H54 (cell line): ENCODE measurements around the gene BOLA1.
"Not testable (repeated sequence)": the region's sequence is repeated elsewhere in the genome, so short reads cannot be mapped to it uniquely, and the experiment has no call there.

Experiments used
- DNase-seq: peaks from one replicate; pipeline ENCODE4 v3.0.0; 2011; ENCODE audit warnings: low spot score, mixed read lengths; ENCODE audit not compliant: insufficient read length
- FAIRE-seq: peaks from 3 replicates; lab custom pipeline; 2011; peaks lifted over from hg19 to GRCh38; lab: Jason Lieb, UNC
- POLR2A ChIP-seq: IDR thresholded peaks from 2 replicates; pipeline ENCODE4 v1.6.1; 2011; ENCODE audit warnings: low read depth, mild to moderate bottlenecking, low read length

BOLA1 gene, protein sequence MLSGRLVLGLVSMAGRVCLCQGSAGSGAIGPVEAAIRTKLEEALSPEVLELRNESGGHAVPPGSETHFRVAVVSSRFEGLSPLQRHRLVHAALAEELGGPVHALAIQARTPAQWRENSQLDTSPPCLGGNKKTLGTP

DNA sequence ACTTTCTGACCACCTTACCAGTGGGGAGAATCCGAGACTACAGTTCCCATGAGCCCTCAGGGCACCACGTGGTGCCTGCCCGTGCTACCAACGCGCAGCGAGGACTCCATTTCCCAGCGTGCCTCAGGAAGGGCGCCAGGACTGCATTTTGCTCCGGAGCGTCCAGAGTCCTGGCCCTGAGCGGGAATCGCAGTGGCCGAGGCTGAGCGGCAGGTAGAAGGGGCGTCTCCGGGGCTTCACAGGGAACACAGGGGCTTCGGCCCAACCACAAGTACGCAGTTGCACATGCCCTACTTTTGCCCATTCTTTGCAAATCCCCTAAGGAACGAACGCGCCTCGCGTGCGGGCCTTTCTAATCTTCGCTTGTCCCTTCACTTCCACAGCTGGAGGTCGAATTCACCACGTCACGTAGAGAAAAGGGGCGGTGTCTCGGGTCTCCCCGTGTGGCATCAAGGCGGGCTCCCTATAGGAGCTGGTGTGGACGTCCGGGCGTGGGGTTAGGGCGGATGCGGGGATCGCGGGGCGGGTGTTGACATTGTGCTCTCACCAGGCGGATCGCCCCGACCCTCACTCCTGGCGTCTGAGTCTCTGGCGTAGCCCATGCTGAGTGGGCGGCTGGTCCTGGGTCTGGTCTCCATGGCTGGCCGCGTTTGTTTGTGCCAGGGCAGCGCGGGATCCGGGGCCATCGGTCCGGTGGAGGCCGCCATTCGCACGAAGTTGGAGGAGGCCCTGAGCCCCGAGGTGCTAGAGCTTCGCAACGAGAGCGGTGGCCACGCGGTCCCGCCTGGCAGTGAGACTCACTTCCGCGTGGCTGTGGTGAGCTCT lies at the start of gene BOLA1:
BOLA1 (plus strand) TSS at position 109 of the 825 bp plus-strand sequence; CDS start at position 601, 492 bp downstream.
- no peak for FAIRE-seq
- TF ChIP-seq POLR2A, result peak; percentile 70
- DNase-seq, result peak; percentile 61

DNA sequence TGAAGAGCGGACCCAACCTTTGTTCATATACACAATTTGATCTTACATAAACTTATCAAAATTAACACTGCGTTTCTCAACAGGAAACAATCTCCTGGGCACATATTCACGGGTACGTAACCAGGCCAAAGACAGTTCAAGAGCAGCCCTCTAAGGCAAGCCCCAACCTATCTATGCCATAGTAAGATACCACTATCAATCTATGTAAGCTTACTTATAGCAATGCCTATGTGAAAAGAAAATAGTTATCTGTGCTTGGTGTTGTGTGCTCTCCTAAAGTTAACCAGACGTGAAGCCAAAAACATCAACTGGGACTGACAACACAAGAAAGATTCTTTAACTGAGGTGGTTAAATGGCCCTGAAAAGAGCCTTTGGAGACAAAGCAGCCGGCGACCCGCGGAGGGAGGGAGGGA lies 49.4 kb upstream of the BOLA1 start:
- FAIRE-seq (no peak), DNase-seq (no peak)
- no peak for TF ChIP-seq POLR2A

DNA sequence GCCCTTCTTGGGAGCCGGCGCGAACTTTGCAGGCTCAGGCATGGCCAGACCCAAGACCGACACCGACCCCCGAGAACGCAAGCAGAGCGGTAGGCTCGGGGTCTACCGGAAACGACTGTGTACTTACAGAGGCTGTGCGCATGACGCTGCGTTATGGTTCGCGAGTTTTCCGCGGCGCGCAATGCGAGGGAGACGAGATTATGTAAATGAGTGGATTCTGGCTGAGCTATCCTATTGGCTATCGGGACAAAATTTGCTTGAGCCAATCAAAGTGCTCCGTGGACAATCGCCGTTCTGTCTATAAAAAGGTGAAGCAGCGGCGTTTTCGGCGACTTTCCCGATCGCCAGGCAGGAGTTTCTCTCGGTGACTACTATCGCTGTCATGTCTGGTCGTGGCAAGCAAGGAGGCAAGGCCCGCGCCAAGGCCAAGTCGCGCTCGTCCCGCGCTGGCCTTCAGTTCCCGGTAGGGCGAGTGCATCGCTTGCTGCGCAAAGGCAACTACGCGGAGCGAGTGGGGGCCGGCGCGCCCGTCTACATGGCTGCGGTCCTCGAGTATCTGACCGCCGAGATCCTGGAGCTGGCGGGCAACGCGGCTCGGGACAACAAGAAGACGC lies 48.5 kb upstream of the BOLA1 start:
- FAIRE-seq, result peak; percentile 85
- not testable (repeated sequence) for DNase-seq

DNA sequence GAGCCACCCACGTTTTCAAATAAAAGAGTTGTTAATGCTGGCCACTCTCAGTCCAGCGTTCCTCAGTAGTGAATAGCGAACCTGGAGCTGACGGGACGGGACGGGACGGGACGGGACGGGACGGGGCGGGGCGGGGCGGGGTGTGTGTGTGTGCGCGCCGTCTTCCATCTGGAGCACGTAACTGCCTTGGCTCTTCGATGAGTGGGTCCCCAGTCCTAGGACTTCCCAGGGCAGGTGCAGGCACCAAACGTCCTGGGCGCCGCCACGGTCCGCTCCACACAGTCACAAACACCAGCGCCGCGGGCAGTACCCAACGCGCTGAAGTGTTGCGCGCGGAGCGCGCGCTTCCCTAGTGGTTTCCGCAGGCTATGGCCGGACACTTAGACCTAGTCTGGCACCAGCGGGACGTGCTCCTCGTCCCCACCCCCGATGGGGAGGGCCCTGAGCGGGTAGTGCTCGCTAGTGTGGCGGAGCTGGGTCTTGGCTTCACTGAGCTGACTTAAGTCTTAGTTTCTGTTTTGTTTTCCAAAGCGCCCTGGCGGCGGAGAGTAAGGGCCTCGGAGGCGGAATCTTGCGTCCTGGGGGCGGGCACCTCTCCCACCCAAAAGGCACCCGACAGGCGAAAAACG lies 47.7 kb upstream of the BOLA1 start:
- FAIRE-seq, DNase-seq: not testable (repeated sequence)

DNA sequence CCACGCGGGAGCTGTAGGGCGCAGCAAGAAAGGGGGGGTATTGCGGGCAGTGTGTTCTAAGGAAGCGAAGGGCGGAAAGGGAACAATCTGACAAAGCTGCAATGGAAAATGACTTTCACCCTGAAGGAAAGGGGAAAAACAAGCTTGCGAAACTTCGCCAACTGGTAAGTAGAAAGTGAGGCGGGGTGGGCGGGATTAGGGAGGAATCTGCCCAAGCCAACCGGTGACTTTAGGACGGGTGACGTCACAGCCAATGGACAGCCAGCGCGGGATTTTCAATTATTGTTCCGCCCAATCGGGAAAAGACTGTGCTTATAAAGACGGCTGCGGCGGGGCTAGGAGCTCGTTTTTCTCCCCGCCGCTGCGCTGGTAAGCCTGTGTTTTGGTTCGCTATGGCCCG lies 47.1 kb upstream of the BOLA1 start:
- not testable (repeated sequence) for DNase-seq, FAIRE-seq

DNA sequence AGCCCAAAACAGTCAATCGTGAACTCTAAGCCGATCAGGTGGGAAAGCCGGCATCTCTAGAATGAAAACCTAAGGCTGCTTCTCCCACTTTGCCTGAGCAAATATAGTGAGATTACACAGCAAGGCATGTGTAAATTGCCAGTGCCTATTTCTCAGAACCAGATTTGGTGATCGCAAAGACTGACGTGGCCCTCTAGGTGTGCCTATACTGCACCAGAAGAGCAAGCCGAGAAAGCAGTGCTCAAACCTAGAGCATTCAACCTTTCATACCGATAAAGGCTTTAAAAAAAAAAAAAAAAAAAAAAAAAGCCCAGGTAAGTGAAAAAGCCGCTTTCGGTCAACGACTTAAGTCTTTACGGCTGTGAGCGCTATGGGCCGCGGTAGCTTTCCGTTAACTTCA lies 39.1 kb upstream of the BOLA1 start:
- not testable (repeated sequence) for DNase-seq, FAIRE-seq

DNA sequence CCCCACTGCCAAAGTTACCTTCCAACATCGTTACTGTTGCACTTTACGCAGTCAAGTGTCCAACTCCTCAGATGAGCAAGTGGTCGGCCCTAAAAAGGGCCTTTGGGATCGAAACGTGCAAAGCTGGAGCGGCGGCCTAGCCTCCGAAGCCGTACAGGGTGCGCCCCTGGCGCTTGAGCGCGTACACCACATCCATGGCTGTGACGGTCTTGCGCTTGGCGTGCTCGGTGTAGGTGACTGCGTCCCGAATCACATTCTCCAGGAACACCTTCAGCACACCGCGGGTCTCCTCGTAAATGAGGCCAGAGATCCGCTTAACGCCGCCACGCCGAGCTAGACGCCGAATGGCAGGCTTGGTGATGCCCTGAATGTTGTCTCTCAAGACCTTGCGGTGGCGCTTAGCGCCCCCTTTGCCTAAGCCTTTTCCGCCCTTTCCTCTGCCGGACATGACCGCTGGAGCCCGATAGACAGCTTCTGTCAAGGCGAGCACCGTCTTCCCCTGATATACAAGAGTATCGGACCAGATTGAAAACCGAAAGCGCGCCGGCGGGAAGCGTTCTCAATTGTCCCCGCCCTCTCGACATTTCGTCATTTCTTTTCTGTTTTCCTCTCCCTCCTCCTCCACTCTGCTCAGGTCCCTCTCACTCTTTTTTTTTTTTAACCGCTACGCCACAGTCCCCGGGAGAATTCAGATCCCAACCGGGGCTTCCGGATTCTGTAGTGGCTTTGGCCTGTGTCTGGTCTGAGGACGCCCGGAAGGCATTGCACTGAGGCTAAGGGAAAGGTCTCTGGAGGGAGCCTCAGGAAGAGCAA lies 38.5 kb upstream of the BOLA1 start:
- DNase-seq, FAIRE-seq: not testable (repeated sequence)

DNA sequence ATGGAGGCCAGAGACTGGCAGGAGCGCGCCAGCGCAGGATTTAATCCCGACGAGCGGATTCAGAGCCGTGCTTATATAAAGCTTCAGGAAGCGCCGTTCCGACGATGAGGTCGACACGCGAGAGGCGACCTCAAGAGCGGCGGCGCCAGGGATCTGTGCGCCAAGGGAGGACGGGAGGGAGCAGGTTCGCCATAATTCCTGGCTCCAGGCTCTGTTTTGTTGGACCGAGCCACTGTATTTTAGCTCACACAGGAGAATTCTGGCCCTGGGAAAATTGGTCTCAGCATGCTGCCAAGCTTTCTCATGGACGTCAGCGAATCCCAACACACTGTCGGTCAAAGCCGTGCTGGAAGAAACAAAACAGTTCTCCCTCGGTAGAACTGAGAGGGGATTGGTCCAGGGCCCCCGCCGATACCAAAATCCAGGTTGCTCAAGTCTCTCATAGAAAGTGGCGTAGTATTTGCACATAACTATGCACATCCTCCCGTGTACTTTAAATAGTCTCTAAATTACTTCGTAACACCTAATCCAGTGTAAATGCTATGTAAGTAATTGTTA lies 37.8 kb upstream of the BOLA1 start:
- FAIRE-seq, DNase-seq: not testable (repeated sequence)

DNA sequence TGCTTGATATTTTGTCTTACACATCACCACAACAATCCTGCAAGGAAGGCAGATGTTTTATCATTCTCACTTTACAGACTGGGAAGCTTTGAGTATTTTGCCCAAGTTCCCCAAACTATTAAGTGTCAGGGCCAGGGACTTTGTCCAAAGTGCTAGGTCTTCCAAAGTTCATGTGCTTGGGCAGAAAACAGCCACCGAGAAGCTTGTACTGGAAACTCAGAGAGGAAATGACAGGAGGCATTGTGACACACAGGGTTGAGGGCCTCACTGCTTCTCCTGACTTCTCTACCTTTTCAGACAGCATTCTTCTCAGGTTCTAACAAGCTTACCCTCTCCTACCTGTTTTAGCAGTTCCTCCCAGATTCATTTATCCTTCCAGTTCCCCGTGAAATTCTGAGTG lies 32.5 kb upstream of the BOLA1 start:
- FAIRE-seq, DNase-seq: not testable (repeated sequence)

DNA sequence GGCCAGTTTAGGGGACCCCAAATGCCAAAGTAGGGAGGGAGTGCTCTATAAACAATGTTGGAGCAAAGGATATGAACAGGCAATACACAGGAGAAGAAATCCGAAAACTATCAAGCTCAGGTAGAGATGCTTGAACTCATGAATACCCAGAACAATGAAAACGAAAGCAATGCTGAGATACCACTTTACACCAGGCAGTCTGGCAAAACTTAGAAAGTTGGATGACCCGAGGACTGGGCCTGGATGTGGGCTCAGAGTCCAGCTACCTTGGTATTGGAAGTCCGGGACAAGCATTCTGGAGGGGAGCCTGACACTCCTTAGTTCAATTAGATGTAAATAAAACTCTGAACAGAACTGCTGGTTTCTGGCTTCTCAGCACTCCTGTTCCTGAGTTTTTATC lies 26.3 kb upstream of the BOLA1 start:
- DNase-seq, FAIRE-seq: not testable (repeated sequence)

DNA sequence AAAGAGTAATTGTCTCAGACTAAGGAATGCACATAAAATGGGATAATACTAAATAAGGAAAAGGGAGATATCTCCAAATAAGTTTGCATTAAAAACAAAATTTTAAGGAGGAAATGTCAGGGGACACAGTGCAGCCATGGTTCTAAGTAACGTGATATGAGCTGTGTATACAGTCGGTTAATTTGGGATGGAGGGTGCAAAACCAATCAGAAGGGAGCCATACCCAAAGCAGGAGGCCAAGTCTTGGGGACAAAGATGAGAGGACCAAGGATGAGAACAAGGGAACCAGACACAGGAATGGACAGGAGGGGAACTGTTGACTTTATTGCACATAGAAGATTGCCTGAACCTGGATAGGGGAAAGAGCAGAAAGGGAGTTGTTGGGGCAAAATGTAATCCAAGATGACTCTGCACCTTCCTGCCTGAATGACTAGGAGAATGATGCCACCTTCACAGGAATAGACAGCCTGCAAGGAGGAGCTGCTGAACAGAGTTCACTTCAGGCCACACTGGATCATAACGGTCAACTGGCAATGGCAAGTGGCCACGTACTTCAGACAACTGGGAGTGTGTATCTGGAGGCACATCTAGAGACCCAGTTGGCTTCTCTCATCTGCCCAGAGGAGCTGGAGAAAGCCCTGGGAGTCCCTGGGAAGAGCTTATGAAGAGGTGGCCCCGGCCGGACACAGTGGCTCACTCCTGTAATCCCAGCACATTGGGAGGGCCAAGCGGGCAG lies 22.0 kb upstream of the BOLA1 start:
- no peak for TF ChIP-seq POLR2A
- DNase-seq (no peak), FAIRE-seq (no peak)

DNA sequence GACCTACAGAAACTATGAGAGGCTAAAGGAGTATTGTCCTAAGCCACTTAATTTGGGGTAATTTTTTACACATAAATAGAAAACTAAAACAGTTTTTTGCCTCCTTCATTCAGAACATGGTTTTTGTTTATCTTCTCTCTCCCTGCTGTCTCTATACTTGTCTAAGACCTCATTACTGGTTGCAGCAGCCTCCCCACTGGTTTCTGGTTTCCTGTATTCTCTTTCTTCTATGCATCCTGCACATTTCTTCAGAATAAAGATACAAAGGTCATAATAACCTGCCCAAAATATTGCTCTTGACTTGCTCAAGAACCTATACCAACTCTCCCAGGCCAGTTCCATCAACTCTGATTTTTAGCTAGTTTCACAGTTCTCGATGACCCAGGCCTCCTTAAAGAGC lies 19.8 kb upstream of the BOLA1 start:
- DNase-seq (no peak), FAIRE-seq (no peak)
- no peak for TF ChIP-seq POLR2A

DNA sequence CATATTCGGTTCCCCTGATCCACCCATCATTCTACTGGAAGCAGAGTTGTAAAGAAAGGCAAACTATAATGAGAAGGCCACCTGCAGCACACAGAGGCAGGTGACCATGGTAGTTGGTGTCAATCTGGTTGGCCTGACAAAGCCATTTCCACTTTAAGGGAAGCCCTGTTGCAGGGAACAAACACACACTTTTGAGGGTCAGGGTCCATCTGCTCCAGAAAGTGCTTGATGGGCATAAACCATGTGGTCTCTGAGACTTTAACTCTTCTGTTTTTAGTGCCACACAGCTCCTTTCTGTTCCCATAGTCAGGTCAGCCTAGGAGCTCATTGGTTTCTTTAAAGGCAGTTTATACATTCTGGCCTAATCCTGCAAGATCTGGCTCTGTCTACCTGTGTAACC lies 17.5 kb upstream of the BOLA1 start:
- no peak for FAIRE-seq
- DNase-seq, result no peak
- TF ChIP-seq POLR2A, result no peak
